WTC11 (cell line): ENCODE results near the gene ZNRF3.

Experiments used
- ATF2 ChIP-seq: sonication (generic); formaldehyde crosslinking; IDR thresholded peaks from 2 replicates; pipeline ENCODE4 v1.8.1; 2022; ENCODE audit warnings: low read depth, missing genetic modification reagents, borderline replicate concordance
- CREB1 ChIP-seq: sonication (generic); formaldehyde crosslinking; IDR thresholded peaks from 2 replicates; pipeline ENCODE4 v1.8.0; 2023; ENCODE audit warnings: mild to moderate bottlenecking, missing genetic modification reagents
- ZNF121 ChIP-seq: sonication (generic); formaldehyde crosslinking; IDR thresholded peaks from 2 replicates; pipeline ENCODE4 v1.8.0; 2023; ENCODE audit warnings: missing genetic modification reagents
- TF ChIP-seq, protein P1 (sequence below): fragments of 200-600 bp; IDR thresholded peaks from 2 replicates; pipeline ENCODE4 v1.8.0; 2022; ENCODE audit warnings: antibody characterized with exemption
- TF ChIP-seq, protein P2 (sequence below): sonication (generic); formaldehyde crosslinking; IDR thresholded peaks from 2 replicates; pipeline ENCODE4 v1.8.1; 2022; ENCODE audit warnings: mild to moderate bottlenecking, moderate library complexity, missing genetic modification reagents
- TF ChIP-seq, protein P3 (sequence below): sonication (generic); formaldehyde crosslinking; IDR thresholded peaks from 2 replicates; pipeline ENCODE4 v1.8.1; 2022; ENCODE audit warnings: missing genetic modification reagents, borderline replicate concordance
- TF ChIP-seq, protein P4 (sequence below): sonication (generic); formaldehyde crosslinking; IDR thresholded peaks from 2 replicates; pipeline ENCODE4 v1.8.0; 2022; ENCODE audit warnings: mild to moderate bottlenecking, missing genetic modification reagents

- TF ChIP-seq, protein P1, sequence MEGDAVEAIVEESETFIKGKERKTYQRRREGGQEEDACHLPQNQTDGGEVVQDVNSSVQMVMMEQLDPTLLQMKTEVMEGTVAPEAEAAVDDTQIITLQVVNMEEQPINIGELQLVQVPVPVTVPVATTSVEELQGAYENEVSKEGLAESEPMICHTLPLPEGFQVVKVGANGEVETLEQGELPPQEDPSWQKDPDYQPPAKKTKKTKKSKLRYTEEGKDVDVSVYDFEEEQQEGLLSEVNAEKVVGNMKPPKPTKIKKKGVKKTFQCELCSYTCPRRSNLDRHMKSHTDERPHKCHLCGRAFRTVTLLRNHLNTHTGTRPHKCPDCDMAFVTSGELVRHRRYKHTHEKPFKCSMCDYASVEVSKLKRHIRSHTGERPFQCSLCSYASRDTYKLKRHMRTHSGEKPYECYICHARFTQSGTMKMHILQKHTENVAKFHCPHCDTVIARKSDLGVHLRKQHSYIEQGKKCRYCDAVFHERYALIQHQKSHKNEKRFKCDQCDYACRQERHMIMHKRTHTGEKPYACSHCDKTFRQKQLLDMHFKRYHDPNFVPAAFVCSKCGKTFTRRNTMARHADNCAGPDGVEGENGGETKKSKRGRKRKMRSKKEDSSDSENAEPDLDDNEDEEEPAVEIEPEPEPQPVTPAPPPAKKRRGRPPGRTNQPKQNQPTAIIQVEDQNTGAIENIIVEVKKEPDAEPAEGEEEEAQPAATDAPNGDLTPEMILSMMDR, result no peak
- no peak for TF ChIP-seq CREB1 (CRISPR knock-in tag)
- TF ChIP-seq, protein P2, sequence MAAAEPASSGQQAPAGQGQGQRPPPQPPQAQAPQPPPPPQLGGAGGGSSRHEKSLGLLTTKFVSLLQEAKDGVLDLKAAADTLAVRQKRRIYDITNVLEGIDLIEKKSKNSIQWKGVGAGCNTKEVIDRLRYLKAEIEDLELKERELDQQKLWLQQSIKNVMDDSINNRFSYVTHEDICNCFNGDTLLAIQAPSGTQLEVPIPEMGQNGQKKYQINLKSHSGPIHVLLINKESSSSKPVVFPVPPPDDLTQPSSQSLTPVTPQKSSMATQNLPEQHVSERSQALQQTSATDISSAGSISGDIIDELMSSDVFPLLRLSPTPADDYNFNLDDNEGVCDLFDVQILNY (CRISPR knock-in tag), result no peak
- no peak for TF ChIP-seq ZNF121 (CRISPR knock-in tag)
- no peak for TF ChIP-seq ATF2 (CRISPR knock-in tag)
- TF ChIP-seq, protein P3, sequence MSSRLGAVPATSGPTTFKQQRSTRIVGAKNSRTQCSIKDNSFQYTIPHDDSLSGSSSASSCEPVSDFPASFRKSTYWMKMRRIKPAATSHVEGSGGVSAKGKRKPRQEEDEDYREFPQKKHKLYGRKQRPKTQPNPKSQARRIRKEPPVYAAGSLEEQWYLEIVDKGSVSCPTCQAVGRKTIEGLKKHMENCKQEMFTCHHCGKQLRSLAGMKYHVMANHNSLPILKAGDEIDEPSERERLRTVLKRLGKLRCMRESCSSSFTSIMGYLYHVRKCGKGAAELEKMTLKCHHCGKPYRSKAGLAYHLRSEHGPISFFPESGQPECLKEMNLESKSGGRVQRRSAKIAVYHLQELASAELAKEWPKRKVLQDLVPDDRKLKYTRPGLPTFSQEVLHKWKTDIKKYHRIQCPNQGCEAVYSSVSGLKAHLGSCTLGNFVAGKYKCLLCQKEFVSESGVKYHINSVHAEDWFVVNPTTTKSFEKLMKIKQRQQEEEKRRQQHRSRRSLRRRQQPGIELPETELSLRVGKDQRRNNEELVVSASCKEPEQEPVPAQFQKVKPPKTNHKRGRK (CRISPR knock-in tag), result no peak
- TF ChIP-seq, protein P4, sequence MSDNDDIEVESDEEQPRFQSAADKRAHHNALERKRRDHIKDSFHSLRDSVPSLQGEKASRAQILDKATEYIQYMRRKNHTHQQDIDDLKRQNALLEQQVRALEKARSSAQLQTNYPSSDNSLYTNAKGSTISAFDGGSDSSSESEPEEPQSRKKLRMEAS (CRISPR knock-in tag), result no peak
These were observed 27.9 kb downstream of the ZNRF3 start for GRCh38 chr22:28911304-28911690.
